Fibroblast of the conjunctiva (primary cell): ENCODE measurements around the gene MOGAT3.
"Not testable (repeated sequence)": the region's sequence is repeated elsewhere in the genome, so short reads cannot be mapped to it uniquely, and the experiment has no call there.

ENCODE experiments used
- DNase-seq: peaks from one replicate; pipeline ENCODE4 v3.0.0-alpha.2; 2010; ENCODE audit warnings: low read depth

The MOGAT3 gene

DNA sequence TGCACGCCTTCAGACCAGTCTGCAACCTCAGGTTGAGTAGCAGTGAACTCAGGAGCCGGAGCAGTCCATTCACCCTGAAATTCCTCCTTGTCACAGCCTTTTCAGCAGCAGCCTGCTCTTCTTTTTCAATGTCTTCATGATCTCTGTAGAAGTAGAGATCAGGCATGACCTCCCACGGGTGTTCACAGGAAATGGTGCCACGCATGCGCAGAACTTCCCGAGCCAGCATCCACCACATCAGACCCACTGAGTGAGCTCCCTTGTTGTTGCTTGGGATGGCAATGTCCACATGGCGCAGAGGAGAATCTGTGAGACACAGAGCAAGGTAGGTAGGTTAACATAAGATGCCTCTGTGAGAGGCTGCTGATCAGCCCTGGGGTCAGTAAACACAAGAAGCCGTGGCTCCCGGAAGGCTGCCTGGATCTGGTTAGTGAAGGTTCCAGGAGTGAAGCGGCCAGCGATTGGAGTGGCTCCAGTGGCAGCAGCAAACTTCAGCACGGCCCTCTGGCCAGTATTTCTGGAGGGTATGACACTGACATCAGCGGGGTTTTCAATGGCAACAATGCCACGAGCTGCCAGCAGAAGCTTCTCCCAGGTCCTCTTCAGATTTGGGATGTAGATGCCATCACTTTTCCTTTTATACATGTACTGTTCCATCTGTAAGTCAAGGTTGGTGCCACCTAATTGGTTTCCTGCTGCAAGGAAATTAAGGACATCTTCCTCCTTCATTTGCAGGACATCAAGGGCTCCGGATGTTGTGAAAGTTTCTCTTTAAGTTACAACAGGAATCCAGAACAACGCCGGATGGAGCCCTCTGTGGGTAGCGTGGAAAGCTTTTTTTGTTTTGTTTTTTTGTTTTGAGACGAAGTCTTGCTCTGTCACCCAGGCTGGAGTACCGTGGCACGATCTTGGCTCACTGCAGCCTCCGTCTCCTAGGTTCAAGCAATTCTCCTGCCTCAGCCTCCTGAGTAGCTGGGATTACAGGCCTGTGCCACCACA lies 3.2 kb upstream of the MOGAT3 start:
- not testable (repeated sequence) for DNase-seq

DNA sequence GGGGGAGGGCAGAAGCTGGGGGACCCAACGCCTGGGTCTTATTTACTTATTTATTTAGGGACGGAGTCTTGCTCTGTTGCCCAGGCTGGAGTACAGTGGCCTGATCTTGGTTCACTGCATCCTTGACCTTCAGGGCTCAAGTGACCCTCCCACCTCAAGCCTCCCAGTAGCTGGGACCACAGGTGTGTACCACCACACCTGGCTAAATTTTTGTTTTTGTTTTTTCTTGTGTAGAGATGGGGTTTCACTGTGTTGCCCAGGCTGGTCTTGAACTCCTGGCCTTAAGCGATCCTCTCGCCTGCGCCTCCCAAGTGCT lies 1.7 kb upstream of the MOGAT3 start:
- DNase-seq, result no peak

DNA sequence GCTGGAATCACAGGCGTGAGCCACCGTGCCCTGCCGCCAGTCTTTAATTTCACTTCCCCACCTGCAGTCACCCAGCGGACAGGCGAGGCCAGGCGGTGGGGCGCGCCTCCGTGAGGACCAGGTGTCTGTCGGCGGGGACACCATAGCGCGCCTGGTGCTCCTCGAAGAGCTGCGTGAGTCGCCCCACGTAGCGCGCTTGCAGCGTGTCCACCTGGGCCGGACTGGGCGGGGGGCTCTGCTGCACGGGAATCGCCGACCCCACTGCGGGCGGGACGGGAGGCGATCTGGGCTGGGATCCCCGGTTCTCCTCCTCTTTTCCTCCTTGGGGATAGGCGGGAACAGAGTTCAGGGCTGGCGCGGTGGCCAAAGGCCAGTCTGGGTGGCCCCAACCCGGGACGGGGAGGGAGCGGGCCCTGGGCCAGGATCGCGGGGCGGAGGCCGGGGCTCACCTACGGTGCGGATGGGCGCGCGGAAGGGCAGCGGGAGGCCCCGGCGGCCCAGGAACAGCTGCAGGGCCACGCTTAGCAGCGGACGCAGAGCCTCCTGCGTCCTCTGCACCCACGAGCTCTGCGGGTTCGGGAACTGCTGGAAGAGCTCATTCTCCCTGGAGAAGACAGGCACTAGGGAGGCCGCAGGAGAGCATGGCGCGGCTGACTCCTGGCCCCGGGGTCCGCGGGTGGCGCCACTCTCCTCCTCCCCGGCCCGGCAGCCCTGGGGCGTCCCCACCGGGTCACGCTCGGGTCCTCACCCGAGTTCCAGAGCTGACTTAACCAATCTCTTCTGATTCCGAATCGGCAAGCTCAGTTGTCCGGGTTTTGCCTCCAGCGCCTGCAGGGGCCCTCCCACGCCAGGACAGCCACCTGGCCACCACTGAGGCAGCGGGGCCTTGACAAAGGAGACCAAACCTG lies 1.1 kb upstream of the MOGAT3 start:
- DNase-seq, result no peak

DNA sequence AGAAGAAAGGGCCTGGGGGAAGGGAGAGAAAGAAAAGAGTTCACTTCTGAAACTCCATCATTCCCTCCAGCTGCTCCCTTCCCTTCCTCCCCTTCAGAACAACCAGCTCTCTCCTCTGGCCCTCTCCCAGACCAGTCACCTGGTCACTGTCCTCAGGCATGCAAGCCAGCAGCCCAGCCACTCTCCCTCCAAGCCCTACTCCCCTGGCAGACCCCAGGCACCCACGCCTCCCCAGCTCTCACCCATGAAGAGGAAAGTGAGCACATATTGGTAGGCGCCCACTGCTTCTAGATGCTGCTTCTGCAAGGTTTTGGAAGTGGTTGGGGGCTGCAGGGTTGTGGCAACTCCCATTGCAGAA lies 353 bp downstream of the MOGAT3 start:
- no peak for DNase-seq

DNA sequence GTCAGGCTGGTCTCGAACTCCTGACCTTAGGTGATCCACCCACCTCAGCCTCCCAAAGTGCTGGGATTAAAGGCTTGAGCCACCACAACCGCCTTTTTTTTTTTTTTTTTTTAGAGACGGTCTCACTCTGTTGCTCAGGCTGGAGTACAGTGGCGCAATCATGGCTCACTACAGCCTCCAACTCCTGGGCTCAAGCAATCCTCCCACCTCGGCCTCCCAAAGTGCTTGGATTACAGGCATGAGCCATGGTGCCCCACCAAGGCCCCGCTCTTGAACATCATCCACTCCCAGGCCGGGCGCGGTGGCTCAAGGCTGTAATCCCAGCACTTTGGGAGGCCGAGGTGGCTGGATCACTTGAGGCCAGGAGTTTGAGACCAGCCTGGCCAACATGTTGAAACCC lies 1.3 kb downstream of the MOGAT3 start:
- DNase-seq, result not testable (repeated sequence)

DNA sequence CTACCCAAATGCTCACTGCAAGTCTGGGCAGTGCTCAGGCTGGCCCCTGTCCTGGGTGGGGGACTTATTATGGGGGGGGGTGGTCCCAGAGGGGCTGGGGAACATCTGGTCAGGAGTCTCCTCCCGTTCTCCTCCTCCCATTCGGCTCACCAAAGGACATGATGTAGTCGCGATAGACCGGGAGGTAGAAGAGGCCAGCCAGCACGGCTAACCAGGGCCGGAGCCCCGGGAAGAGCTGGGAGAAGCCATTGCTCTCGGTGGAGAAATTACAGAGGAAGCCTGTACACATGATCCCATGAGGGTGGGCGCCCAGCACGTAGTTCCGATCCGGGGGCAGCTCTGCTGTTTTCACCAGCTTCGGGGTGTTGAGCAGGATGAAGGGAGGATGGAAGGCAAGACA lies 2.4 kb downstream of the MOGAT3 start:
- DNase-seq, result no peak

DNA sequence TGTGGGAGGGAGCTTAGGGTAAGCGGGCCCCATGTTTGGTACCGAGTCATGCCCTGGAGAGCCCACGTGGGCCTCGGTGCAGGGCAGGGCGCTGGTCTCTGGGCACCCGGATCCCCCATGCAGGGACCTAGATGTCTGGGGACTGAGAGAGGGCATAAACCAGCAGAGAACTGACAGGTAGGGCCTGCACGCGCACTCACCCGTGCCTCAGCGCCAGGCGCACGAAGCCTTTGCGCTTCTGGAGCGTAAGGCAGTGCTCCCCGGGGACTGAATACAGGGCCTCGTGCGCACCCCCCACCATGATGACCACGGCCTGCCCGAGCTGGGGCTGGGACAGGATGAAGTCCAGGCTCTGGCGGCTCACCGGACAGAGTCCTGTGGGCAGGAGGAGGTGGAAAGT lies 2.8 kb downstream of the MOGAT3 start:
- DNase-seq, result no peak

DNA sequence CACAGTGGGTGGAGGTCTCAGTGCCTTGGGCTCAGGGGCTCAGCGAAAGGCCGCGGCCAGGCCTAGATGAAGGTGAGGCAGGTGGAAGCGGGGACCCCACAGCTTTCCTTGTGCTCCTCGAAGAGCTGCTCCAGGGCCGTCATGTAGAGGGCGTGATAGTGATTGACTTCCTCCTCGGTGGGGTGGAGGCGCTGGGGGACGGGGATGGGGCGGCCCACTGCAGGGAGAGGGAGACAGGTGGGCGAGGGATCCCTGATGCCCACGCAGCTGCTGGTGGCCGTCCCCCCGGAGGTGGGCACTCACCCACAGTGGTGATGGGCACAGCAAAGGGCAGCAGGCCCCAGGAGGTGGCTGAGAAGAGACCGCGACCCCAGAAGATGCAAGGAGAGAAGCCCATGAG lies 5.0 kb downstream of the MOGAT3 start:
- DNase-seq, result no peak

DNA sequence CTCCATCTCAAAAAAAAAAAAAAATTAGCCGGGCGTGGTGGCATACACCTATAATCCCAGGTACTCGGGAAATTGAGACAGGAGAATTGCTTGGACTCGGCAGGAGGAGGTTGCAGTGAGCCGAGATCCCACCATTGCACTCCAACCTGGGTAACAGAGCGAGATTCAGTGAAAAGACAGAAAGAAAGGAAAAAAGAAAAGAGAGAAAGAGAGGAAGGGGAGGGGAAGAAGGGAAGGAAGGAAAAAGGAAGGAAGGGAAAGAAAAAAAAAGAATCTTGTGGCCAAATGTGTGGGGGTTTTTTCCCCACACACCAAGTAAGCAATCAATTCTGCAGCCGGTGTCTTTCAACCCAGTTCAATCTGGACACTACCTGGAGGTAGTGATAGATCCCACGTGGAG lies 11.7 kb downstream of the MOGAT3 start:
- DNase-seq, result no peak

DNA sequence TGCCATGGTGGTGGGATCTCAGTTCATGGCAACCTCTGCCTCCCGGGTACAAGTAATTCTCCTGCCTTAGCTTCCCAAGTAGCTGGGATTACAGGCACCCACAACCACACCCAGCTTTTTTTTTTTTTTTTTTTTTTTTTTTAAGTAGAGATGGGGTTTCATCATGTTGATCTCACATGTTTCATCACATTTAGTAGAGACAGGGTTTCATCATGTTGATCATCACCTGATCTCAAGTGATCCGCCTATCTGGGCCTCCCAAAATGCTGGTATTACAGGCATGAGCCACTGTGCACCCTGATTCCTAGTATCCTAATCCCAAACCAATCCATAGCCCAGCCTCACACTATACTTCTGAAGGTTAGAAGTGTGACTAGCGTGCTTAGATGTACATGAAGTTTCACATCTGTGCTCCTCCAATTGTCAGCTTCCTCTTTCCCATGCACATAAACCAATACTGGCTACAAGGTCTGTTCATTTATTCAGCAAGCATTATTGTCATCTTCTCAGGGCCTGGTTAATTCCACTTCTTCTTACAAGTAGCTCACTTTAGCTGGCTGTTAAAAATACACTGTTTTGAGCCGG lies 13.9 kb downstream of the MOGAT3 start:
- no peak for DNase-seq

DNA sequence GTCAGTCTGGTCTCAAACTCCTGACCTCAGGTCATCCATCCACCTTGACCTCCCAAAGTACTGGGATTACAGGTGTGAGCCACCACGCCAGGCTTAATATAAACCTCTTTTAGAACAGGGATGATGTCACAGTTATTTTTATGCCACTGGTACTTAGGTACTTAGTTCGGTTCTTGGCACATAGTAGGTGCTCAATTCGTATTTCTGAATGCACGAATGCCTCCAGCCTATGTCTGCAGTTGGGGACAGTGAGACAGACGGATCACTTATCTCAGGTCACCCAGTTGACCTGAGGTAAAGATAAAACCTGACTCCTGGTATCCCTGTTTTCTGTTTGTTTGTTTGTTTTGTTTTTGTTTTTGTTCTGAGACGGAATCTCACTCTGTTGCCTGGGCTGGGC lies 14.6 kb downstream of the MOGAT3 start:
- no peak for DNase-seq

DNA sequence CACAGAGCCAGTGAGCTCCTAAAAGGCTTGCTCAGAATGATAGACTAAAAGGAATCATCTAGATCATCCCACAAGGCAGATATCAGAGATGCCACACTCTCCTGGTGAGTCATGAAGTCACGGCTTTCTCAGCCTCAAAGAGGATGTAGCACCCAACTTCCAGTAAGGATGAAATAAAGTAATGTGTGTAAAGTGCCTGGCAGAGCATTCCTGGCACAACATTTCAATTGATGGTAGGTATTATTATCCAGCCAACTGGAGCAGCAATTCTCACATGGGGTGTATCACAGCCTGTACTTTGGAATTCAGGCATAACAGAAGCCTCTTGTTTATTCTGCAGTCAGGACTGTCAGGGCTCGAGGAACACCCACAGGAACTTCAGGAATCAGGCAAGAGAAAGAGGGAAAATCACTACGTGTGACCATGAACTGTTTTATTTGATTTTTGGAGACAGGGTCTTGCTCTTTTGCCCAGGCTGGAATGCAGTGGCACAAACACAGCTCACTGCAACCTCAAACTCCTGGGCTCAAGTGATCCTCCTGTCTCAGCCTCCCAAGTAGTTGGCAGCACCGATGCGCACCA lies 15.5 kb downstream of the MOGAT3 start:
- no peak for DNase-seq

DNA sequence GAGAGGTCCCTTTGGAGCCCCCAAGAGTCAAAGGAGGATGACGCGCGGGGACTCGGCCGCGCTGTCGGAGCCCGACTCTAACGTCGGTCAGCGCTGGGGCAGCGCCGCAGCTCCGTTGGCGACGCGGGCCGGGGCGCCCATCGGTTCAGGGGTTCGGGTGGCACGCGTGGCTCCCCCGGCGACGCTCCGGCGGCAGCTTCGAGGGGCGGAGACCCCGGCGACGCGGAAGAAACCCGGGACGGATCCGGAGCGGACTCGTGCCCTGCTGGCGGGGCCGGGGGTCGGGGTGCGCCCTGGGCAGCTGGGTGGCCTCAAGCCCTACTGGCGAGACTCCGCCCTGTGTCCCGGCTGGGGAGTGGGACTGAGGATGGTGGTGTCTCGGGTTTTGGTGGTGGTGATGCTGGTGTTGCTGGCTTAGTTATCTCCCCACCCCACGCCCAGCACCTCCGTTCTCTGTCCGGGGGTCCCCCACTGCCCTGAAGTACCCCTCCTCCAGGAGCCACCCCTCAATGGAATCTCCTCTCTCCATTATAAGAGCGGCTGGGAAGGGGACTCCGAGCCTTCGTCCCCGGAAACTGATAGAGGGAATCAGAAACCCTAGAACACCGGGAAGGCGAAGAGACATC lies 20.6 kb downstream of the MOGAT3 start, which contains the start of gene NAT16:
Gene NAT16 (minus strand): TSS at position 164 of the 626 bp plus-strand sequence. CDS start 5,486 bp downstream, outside the sequence.
- no peak for DNase-seq

DNA sequence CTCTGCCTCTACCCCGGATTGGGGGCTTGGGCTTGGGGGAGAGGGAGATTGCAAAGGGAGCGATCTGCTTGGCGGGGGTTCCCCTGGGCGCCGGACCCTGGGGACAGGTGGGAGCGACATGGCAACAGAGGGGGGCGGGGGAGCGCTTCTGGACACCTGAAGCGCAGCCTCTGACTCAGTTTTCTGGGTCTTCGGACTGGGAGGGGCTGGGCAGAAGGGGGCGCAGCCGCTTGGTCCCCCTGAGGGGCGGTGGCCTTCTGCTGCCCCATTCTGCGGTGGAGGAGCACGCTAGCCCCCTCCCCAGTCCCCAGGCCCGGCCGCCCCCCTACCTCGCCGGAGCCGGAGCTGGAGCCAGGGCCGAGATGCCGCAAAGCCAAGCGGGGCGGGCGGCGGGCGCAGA lies 21.1 kb downstream of the MOGAT3 start:
- DNase-seq, result no peak

DNA sequence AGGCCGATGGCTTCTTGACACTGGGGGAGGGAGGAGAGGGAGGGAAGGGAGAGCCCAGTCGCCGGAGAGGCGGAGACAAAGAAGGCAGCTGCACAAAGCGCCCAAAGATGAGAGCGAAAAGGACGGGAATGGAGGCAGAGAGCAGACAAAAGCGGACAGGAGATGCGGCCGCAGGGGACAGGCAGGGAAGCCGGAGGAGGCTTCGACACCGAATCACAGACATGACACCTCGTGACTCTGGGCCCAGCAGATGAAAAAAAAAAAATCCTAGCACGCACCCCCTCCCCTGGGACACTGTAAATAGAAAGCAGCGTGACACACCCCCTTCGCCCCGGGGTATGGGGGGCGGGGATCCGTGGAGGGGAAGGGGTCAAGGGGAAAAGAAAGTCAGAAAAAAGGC lies 21.7 kb downstream of the MOGAT3 start:
- no peak for DNase-seq

DNA sequence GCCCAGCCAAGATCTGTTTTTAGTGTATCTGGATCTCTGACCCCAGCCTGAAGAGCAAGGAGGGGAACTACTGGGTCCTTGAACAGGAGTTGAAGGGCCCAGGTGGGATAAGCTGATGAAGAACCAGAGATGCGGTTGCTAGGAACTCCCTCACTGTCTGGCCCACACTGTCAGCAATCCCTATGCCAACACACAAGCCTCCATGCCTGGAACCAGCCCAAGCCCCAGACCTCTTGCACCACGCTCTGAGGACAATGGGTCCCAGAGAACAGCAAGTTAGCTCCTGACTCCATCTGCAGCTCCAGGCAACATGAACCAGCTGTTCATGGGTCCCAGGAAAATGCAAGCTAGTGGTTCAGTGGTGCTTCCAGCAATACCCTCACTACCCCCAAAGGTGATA lies 23.2 kb downstream of the MOGAT3 start:
- DNase-seq, result no peak

DNA sequence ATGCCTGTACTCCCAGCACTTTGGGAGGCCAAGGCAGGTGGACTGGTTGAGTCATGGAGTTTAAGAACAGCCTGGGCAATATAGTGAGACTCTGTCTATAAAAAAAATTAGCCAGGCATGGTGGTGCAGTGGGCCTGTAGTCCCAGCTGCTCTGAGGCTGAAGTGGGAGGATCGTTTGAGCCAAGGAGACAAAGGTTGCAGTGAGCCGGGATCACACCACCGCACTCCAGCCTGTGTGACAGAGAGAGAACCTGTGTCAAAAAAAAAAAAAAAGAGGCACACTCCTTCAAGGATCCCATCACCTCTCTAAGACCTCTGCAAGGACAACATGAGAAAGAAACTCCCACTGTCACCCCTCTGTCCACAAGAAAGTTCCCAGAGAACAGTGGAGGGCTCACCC lies 25.2 kb downstream of the MOGAT3 start:
- no peak for DNase-seq

DNA sequence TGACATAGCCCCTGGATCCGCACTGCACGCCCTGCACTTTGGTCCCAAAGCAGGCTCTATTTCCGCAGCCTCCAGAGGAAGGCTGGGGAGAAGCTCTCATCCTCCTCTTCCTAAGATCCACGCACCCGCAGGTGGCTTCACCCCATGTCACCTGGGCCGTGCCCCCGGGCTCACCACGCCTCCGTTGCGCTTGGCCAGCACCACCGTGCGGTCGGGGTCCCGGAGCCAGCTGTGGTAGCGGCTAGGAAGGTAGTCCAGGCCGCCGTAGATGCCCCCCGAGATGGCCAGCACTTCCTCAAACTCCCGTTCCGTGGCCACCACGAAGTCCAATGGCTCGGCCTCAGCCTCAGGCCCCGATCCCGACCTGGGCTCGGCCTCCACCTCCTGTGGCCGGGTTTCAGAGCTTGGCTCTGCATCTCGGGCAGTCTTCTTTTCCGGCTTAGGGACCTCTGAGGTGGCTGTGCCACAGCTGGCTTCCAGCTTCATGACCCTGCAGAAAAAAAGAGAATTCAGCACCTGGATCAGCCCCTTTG lies 26.4 kb downstream of the MOGAT3 start:
- no peak for DNase-seq

DNA sequence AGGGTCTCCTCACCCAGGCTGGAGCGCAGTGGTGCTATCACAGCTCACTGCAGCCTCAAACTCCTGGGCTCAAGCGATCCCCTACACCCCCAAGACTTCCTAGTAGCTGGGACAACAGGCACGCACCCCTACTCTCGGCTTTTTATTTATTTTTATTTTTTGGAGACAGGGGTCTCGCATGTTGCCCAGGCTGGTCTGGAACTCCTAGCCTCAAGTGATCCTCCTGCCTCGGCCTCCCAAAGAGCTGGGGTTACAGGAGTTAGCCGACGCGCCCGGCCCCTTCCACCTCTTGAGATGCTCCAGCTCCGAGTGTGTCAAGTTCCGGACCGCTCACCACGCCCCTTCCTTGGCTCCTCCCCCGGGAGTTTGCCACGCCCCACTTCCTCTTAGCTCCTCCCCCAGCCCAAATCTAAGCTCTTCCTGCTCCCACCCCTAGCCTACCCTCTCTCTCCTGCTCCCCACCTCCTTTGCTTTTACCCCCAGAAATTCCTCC lies 27.0 kb downstream of the MOGAT3 start:
- no peak for DNase-seq

DNA sequence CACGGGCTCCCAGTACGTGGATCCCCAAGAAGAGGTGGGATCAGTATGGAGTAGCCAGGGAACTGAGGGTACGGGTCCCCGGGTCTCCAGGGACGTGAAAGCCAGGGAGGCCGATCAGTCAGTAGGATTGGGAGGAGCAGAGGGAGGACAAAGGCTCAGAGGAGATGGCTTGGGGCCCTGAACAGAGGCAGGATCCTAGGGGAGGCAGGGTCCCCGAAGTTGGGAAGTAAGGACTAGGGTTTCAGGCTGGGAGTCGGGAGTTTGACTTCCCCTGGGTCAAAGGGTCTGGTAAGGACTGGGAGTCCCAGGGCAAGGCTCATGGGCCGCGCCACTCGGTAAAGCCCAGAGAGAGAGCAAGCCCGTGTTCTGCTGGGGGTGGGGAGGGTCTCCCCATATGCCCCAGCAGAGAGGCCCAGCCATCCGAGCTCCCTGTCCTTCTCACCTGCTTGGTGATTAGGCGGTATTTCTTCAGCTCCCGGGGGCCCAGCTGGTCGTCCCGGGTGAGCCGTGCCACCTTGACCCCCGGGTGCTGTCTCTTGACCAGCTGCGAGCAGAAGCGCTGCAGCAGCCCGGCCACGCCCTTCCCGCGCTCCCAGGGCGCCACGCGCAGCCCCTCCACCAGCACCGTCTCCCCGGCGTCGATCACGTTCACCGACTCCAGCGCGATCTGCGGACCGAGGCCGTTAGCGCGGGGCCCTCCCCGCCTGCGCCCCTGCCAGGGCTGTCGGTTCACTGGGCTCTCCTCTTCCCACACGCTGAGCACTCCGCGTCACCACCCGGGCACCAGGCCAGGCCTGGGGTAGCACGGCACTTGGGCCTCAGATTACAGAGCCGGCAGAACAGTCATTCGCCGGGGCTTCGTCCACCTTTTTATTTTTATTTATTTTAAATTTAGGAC lies 27.7 kb downstream of the MOGAT3 start:
- no peak for DNase-seq
